CD8-positive, alpha-beta memory T cell (primary cell): ENCODE results near the gene TMEM131L. TPM values are rescaled to one million over a fixed set of nuclear protein-coding genes. Genes with fewer than 3 reads are reported as not detected.

ENCODE experiments used
- CTCF ChIA-PET: fragments of 350-600 bp; sonication (Branson Sonifier 250); formaldehyde crosslinking; loops from one replicate; lab custom pipeline; 2021; ENCODE audit warnings: antibody characterized with exemption; lab: Charles Lee
- POLR2A ChIA-PET: fragments of 350-600 bp; sonication (Branson Sonifier 250); formaldehyde crosslinking; loops from one replicate; lab custom pipeline; 2021; ENCODE audit warnings: antibody characterized with exemption; lab: Charles Lee
- DNase-seq, 5 donors: peaks; one replicate each; pipeline versions ENCODE4 v3.0.0 to v3.0.0-alpha.2; 2020 to 2022; ENCODE audit warnings: mixed read lengths in 1 of 5
- H3K27ac ChIP-seq: one replicate; pipeline ENCODE4 v1.7.0; 2013; ENCODE audit warnings: low read depth, mild to moderate bottlenecking, low read length, moderate library complexity
- H3K27me3 ChIP-seq: 2 replicates; pipeline ENCODE4 v1.7.0; 2013; ENCODE audit warnings: low read length, mild to moderate bottlenecking; ENCODE audit not compliant: insufficient read depth, poor library complexity, severe bottlenecking
- H3K36me3 ChIP-seq: 2 replicates; pipeline ENCODE4 v1.7.0; 2013; ENCODE audit warnings: mild to moderate bottlenecking, low read length, moderate library complexity; ENCODE audit not compliant: insufficient read depth
- H3K4me1 ChIP-seq: 2 replicates; pipeline ENCODE4 v1.7.0; 2013; ENCODE audit warnings: mild to moderate bottlenecking, low read length, moderate library complexity; ENCODE audit not compliant: insufficient read depth
- H3K4me3 ChIP-seq: 2 replicates; pipeline ENCODE4 v1.7.0; 2013; ENCODE audit warnings: mild to moderate bottlenecking, low read length
- H3K9me3 ChIP-seq: 2 replicates; pipeline ENCODE4 v1.7.0; 2013; ENCODE audit warnings: mild to moderate bottlenecking, low read length
- H3K27ac Mint-ChIP-seq, 8 donors: one replicate each; pipeline ENCODE4 v1.8.0; 2020 to 2021; ENCODE audit warnings: mixed read lengths in 8 of 8, mild to moderate bottlenecking in 6 of 8, inconsistent platforms in 3 of 8, moderate library complexity in 3 of 8
- H3K27me3 Mint-ChIP-seq, 2 donors: one replicate each; pipeline ENCODE4 v1.8.0; 2020 to 2021; ENCODE audit warnings: mixed read lengths in 2 of 2, mild to moderate bottlenecking in 1 of 2, moderate library complexity in 1 of 2
- H3K36me3 Mint-ChIP-seq, 3 donors: one replicate each; pipeline ENCODE4 v1.8.0; 2020 to 2021; ENCODE audit warnings: mixed read lengths in 3 of 3, inconsistent platforms in 1 of 3, mild to moderate bottlenecking in 1 of 3
- H3K4me1 Mint-ChIP-seq, 3 donors: one replicate each; pipeline ENCODE4 v1.8.0; 2020 to 2021; ENCODE audit warnings: mixed read lengths in 3 of 3, inconsistent platforms in 1 of 3, mild to moderate bottlenecking in 1 of 3
- H3K4me3 Mint-ChIP-seq, 7 donors: one replicate each; pipeline ENCODE4 v1.8.0; 2020 to 2021; ENCODE audit warnings: mixed read lengths in 7 of 7, mild to moderate bottlenecking in 6 of 7, moderate library complexity in 4 of 7, inconsistent platforms in 2 of 7
- H3K9me3 Mint-ChIP-seq, 5 donors: one replicate each; pipeline ENCODE4 v1.8.0; 2020 to 2022; ENCODE audit warnings: mixed read lengths in 5 of 5, mild to moderate bottlenecking in 3 of 5, moderate library complexity in 2 of 5, inconsistent platforms in 1 of 5
- polyA plus RNA-seq: library from polyadenylated mRNA; unstranded; fragments of 300-500 nt; fragmentation: Illumina TruSeq; gene quantifications from one replicate; pipeline ENCODE4 v1.2.3, GENCODE V29; 2021
- total RNA-seq, 2 experiments: library from RNA; stranded (reverse); gene quantifications; one replicate each; pipeline ENCODE4 v1.2.3, GENCODE V29; 2021

The TMEM131L gene
- total and polyA plus RNA-seq, 3 experiments from 2014 or later, result 28.1 to 29.6 (median 28.6) TPM

GRCh38 chr4:153535772-153536513 lies 69.8 kb downstream of the TMEM131L start:
- peak overlapping the region; percentile 31 to 74 (median 59) for H3K4me3 Mint-ChIP-seq
- Histone ChIP-seq H3K27me3 (no peaks in the 10 kb centered on the region), H3K9me3 (no peaks in the 10 kb centered on the region), H3K4me3 (no peak overlapping the region), H3K4me1 (peaks cover 93% of the 10 kb centered on the region), H3K36me3 (peaks cover 7% of the 10 kb centered on the region), H3K27ac (no peak overlapping the region)
- peak overlapping the region; percentile 84 to 97 (median 93) for H3K27ac Mint-ChIP-seq
- H3K9me3 Mint-ChIP-seq, result no peaks in the 10 kb centered on the region
- CTCF ChIA-PET, result interaction anchor here (1.0 to 2.5 kb wide), 5 partner anchors 9 to 102 kb away, joined by 3 to 9 read pairs (median 4); no protein-coding TSS in a partner anchor
- H3K36me3 Mint-ChIP-seq, result peaks cover 0 to 32% (median 8%) of the 10 kb centered on the region in 3 donors
- no peak for DNase-seq
- POLR2A ChIA-PET, result interaction anchor here (0.5 to 1.3 kb wide), 2 partner anchors 9 to 97 kb away, joined by 3 to 4 read pairs; no protein-coding TSS in a partner anchor
- H3K27me3 Mint-ChIP-seq, result no peaks in the 10 kb centered on the region
- H3K4me1 Mint-ChIP-seq, result peaks cover 76 to 93% (median 91%) of the 10 kb centered on the region in 3 donors

- peaks cover 0 to 30% (median 8%) of the 10 kb centered on the region in 3 donors for H3K36me3 Mint-ChIP-seq
- no peaks in the 10 kb centered on the region for H3K27me3 ChIP-seq
- H3K27ac ChIP-seq, result no peak overlapping the region
- H3K4me1 Mint-ChIP-seq, result peaks cover 79 to 93% (median 91%) of the 10 kb centered on the region in 3 donors
- peaks cover 7% of the 10 kb centered on the region for H3K36me3 ChIP-seq
- ChIA-PET CTCF (no interaction called here), POLR2A (no interaction called here)
- H3K27me3 Mint-ChIP-seq, result no peaks in the 10 kb centered on the region
- no peak overlapping the region for H3K4me3 Mint-ChIP-seq
- no peak overlapping the region for H3K4me3 ChIP-seq
- H3K27ac Mint-ChIP-seq, result peak overlapping the region in 6 of 8 donors; percentile 18 to 92 (median 74)
- H3K9me3 ChIP-seq, result no peaks in the 10 kb centered on the region
- H3K9me3 Mint-ChIP-seq, result no peaks in the 10 kb centered on the region
- DNase-seq, result no peak
- peaks cover 92% of the 10 kb centered on the region for H3K4me1 ChIP-seq
Observed at GRCh38 chr4:153537493-153537960, 71.4 kb downstream of the TMEM131L start.

- peaks cover 78 to 95% (median 94%) of the 10 kb centered on the region in 3 donors for H3K4me1 Mint-ChIP-seq
- H3K9me3 ChIP-seq, result no peaks in the 10 kb centered on the region
- H3K9me3 Mint-ChIP-seq, result no peaks in the 10 kb centered on the region
- peaks cover 86% of the 10 kb centered on the region for H3K4me1 ChIP-seq
- H3K4me3 Mint-ChIP-seq, result no peak overlapping the region
- ChIA-PET POLR2A (no interaction called here), CTCF (no interaction called here)
- no peak for DNase-seq
- peak overlapping the region in 4 of 8 donors; percentile 60 to 85 (median 69) for H3K27ac Mint-ChIP-seq
- H3K4me3 ChIP-seq, result no peak overlapping the region
- no peak overlapping the region for H3K27ac ChIP-seq
- peaks cover 7% of the 10 kb centered on the region for H3K36me3 ChIP-seq
- peaks cover 0 to 34% (median 8%) of the 10 kb centered on the region in 3 donors for H3K36me3 Mint-ChIP-seq
- no peaks in the 10 kb centered on the region for H3K27me3 ChIP-seq
- no peaks in the 10 kb centered on the region for H3K27me3 Mint-ChIP-seq
Observed at GRCh38 chr4:153538487-153539357, 72.6 kb downstream of the TMEM131L start.

- Mint-ChIP-seq H3K27me3 (no peaks in the 10 kb centered on the region), H3K9me3 (no peaks in the 10 kb centered on the region), H3K4me1 (peaks cover 75 to 93% (median 91%) of the 10 kb centered on the region in 3 donors), H3K4me3 (no peak overlapping the region), H3K36me3 (peaks cover 0 to 35% (median 8%) of the 10 kb centered on the region in 3 donors), H3K27ac (peak overlapping the region in 2 of 8 donors; percentile 60 to 64)
- Histone ChIP-seq H3K4me1 (peaks cover 81% of the 10 kb centered on the region), H3K4me3 (no peak overlapping the region), H3K36me3 (peaks cover 7% of the 10 kb centered on the region), H3K27ac (no peak overlapping the region), H3K9me3 (no peaks in the 10 kb centered on the region), H3K27me3 (no peaks in the 10 kb centered on the region)
- POLR2A ChIA-PET, result no interaction called here
- DNase-seq, result no peak
- CTCF ChIA-PET, result no interaction called here
Observed at GRCh38 chr4:153539422-153539821, 73.3 kb downstream of the TMEM131L start.

GRCh38 chr4:153541456-153542096 lies 75.4 kb downstream of the TMEM131L start:
- ChIA-PET POLR2A (no interaction called here), CTCF (interaction anchor here (0.9 to 2.3 kb wide), 5 partner anchors 19 to 75 kb away, joined by 3 to 8 read pairs (median 5); partner anchors contain the start of gene TMEM131L)
- no peaks in the 10 kb centered on the region for H3K9me3 Mint-ChIP-seq
- no peaks in the 10 kb centered on the region for H3K27me3 ChIP-seq
- H3K27me3 Mint-ChIP-seq, result no peaks in the 10 kb centered on the region
- no peak for DNase-seq
- no peak overlapping the region for H3K4me3 ChIP-seq
- H3K36me3 ChIP-seq, result peaks cover 7% of the 10 kb centered on the region
- peak overlapping the region; percentile 2 to 85 (median 60) for H3K27ac Mint-ChIP-seq
- H3K27ac ChIP-seq, result no peak overlapping the region
- H3K9me3 ChIP-seq, result no peaks in the 10 kb centered on the region
- H3K36me3 Mint-ChIP-seq, result peaks cover 0 to 36% (median 3%) of the 10 kb centered on the region in 3 donors
- peaks cover 68 to 89% (median 84%) of the 10 kb centered on the region in 3 donors for H3K4me1 Mint-ChIP-seq
- peaks cover 60% of the 10 kb centered on the region for H3K4me1 ChIP-seq
- peak overlapping the region in 4 of 7 donors; percentile 27 to 37 (median 30) for H3K4me3 Mint-ChIP-seq

GRCh38 chr4:153542131-153542530 lies 76.0 kb downstream of the TMEM131L start:
- Histone ChIP-seq H3K36me3 (peaks cover 7% of the 10 kb centered on the region), H3K27ac (no peak overlapping the region), H3K4me3 (no peak overlapping the region), H3K4me1 (peaks cover 55% of the 10 kb centered on the region), H3K9me3 (no peaks in the 10 kb centered on the region), H3K27me3 (no peaks in the 10 kb centered on the region)
- Mint-ChIP-seq H3K27me3 (no peaks in the 10 kb centered on the region), H3K27ac (peak overlapping the region; percentile 2 to 85 (median 24)), H3K36me3 (peaks cover 0 to 30% (median 3%) of the 10 kb centered on the region in 3 donors), H3K4me1 (peaks cover 63 to 84% (median 83%) of the 10 kb centered on the region in 3 donors), H3K4me3 (peak overlapping the region in 1 of 7 donors; percentile 32), H3K9me3 (no peaks in the 10 kb centered on the region)
- no peak for DNase-seq
- POLR2A ChIA-PET, result no interaction called here
- CTCF ChIA-PET, result interaction anchor here (1.5 to 2.3 kb wide), 4 partner anchors 20 to 76 kb away, joined by 3 to 8 read pairs (median 6); partner anchors contain the start of gene TMEM131L

GRCh38 chr4:153542834-153543233 lies 76.7 kb downstream of the TMEM131L start:
- H3K4me3 ChIP-seq, result no peak overlapping the region
- POLR2A ChIA-PET, result no interaction called here
- no peak for DNase-seq
- peaks cover 7% of the 10 kb centered on the region for H3K36me3 ChIP-seq
- H3K9me3 ChIP-seq, result no peaks in the 10 kb centered on the region
- CTCF ChIA-PET, result interaction anchor here (1.2 kb wide), 1 partner anchor 10 kb away, joined by 4 read pairs; no protein-coding TSS in a partner anchor
- Mint-ChIP-seq H3K27ac (peak overlapping the region in 4 of 8 donors; percentile 3 to 61 (median 16)), H3K36me3 (peaks cover 0 to 30% (median 4%) of the 10 kb centered on the region in 3 donors), H3K27me3 (no peaks in the 10 kb centered on the region), H3K4me1 (peaks cover 64 to 85% (median 83%) of the 10 kb centered on the region in 3 donors), H3K4me3 (peak overlapping the region in 2 of 7 donors; percentile 1 to 8), H3K9me3 (no peaks in the 10 kb centered on the region)
- no peaks in the 10 kb centered on the region for H3K27me3 ChIP-seq
- H3K27ac ChIP-seq, result no peak overlapping the region
- peaks cover 51% of the 10 kb centered on the region for H3K4me1 ChIP-seq
